HepG2 (cell line): Measurements from ENCODE around the gene MRPL43. TPM values are rescaled to one million over a fixed set of nuclear protein-coding genes. Genes with fewer than 3 reads are reported as not detected.
A peak's percentile ranks its signal among the peaks of the same experiment; 100 is the strongest.

ENCODE experiments used
- CCDC6 ChIP-seq: sonication (generic); formaldehyde crosslinking; IDR thresholded peaks from 2 replicates; pipeline ENCODE4 v1.8.1; 2022; ENCODE audit warnings: mild to moderate bottlenecking, missing genetic modification reagents, moderate library complexity
- CHCHD3 ChIP-seq: sonication (generic); formaldehyde crosslinking; IDR thresholded peaks from 2 replicates; pipeline ENCODE4 v1.8.0; 2022; ENCODE audit warnings: mild to moderate bottlenecking, missing genetic modification reagents, moderate library complexity
- CHD4 ChIP-seq: fragments of 200-600 bp; sonication (generic); IDR thresholded peaks from 2 replicates; pipeline ENCODE4 v1.7.0; 2017; ENCODE audit warnings: mild to moderate bottlenecking, low read length, borderline replicate concordance
- ELF1 ChIP-seq: sonication (generic); formaldehyde crosslinking; IDR thresholded peaks from 2 replicates; pipeline ENCODE4 v1.4.0; 2020; ENCODE audit warnings: missing genetic modification reagents
- GATAD1 ChIP-seq: IDR thresholded peaks from 2 replicates; pipeline ENCODE4 v1.6.1; 2016; ENCODE audit warnings: missing genetic modification reagents, missing compliant biosample characterization
- GRHL1 ChIP-seq: sonication (generic); formaldehyde crosslinking; conservative IDR thresholded peaks from 2 replicates; pipeline ENCODE4 v1.8.0; 2022; ENCODE audit warnings: missing genetic modification reagents
- GTF2F1 ChIP-seq: fragments of 150-350 bp; IDR thresholded peaks from 2 replicates; pipeline ENCODE4 v1.6.1; 2014; ENCODE audit warnings: low read length
- HOXA3 ChIP-seq: sonication (generic); formaldehyde crosslinking; IDR thresholded peaks from 2 replicates; pipeline ENCODE4 v1.5.0; 2020; ENCODE audit warnings: missing genetic modification reagents
- ISX ChIP-seq: sonication (generic); formaldehyde crosslinking; conservative IDR thresholded peaks from 2 replicates; pipeline ENCODE4 v1.5.0; 2020; ENCODE audit warnings: missing genetic modification reagents
- JUNB ChIP-seq: sonication (generic); formaldehyde crosslinking; IDR thresholded peaks from 2 replicates; pipeline ENCODE4 v1.8.0; 2022; ENCODE audit warnings: missing genetic modification reagents, mild to moderate bottlenecking, borderline replicate concordance
- MAZ ChIP-seq, 2 experiments: sonication (generic) in 1 of 2; formaldehyde crosslinking in 1 of 2; IDR thresholded peaks; 2 replicates each; pipeline versions ENCODE4 v1.5.0 to v1.6.1; 2012 to 2020; ENCODE audit warnings: low read depth in 2 of 2, mild to moderate bottlenecking in 2 of 2, borderline replicate concordance in 1 of 2, improper control_type of control experiment in 1 of 2, low read length in 1 of 2, missing genetic modification reagents in 1 of 2, moderate library complexity in 1 of 2
- MED13 ChIP-seq: sonication (generic); formaldehyde crosslinking; IDR thresholded peaks from 2 replicates; pipeline ENCODE4 v1.5.0; 2020; ENCODE audit warnings: missing genetic modification reagents
- NR2F2 ChIP-seq: IDR thresholded peaks from 2 replicates; pipeline ENCODE4 v1.6.1; 2012; ENCODE audit warnings: low read depth, inconsistent platforms, borderline replicate concordance
- PCBP1 ChIP-seq: fragments of 200-400 bp; formaldehyde crosslinking; IDR thresholded peaks from 2 replicates; pipeline ENCODE4 v1.6.1; 2017; ENCODE audit warnings: mild to moderate bottlenecking, low read depth, low read length, borderline replicate concordance
- RXRB ChIP-seq: IDR thresholded peaks from 2 replicates; pipeline ENCODE4 v1.6.1; 2016; ENCODE audit warnings: borderline replicate concordance, missing genetic modification reagents, missing compliant biosample characterization
- SRF ChIP-seq: IDR thresholded peaks from 2 replicates; pipeline ENCODE4 v1.6.1; 2011; ENCODE audit warnings: mild to moderate bottlenecking, low read depth, low read length, moderate library complexity
- XBP1 ChIP-seq: sonication (generic); formaldehyde crosslinking; IDR thresholded peaks from 2 replicates; pipeline ENCODE4 v1.5.0; 2020; ENCODE audit warnings: missing genetic modification reagents
- ZBTB1 ChIP-seq: sonication (generic); formaldehyde crosslinking; IDR thresholded peaks from 2 replicates; pipeline ENCODE4 v1.4.0; 2020; ENCODE audit warnings: missing genetic modification reagents, borderline replicate concordance
- ZFP90 ChIP-seq: sonication (generic); formaldehyde crosslinking; IDR thresholded peaks from 2 replicates; pipeline ENCODE4 v1.8.0; 2022; ENCODE audit warnings: missing genetic modification reagents, mild to moderate bottlenecking, inconsistent platforms, borderline replicate concordance
- ZNF205 ChIP-seq: IDR thresholded peaks from 2 replicates; pipeline ENCODE4 v1.6.1; 2018; ENCODE audit warnings: missing biosample characterization, missing genetic modification reagents
- ZNF280D ChIP-seq: sonication (generic); formaldehyde crosslinking; IDR thresholded peaks from 2 replicates; pipeline ENCODE4 v1.5.1; 2020; ENCODE audit warnings: mild to moderate bottlenecking, missing genetic modification reagents
- ZNF383 ChIP-seq: sonication (generic); formaldehyde crosslinking; IDR thresholded peaks from 2 replicates; pipeline ENCODE4 v1.4.0; 2020; ENCODE audit warnings: missing genetic modification reagents, mild to moderate bottlenecking, borderline replicate concordance
- ZNF816 ChIP-seq: sonication (generic); formaldehyde crosslinking; IDR thresholded peaks from 2 replicates; pipeline ENCODE4 v1.8.0; 2022; ENCODE audit warnings: missing genetic modification reagents, mild to moderate bottlenecking, borderline replicate concordance
- polyA plus RNA-seq, 8 experiments: library from polyadenylated mRNA; depleted of rRNA in 3 of 8; stranded (reverse) in 7 of 8; unstranded in 1 of 8; fragments of >200 nt; fragmentation: Illumina TruSeq in 4 of 8; extraction: Trizol in 4 of 8; gene quantifications; 2 replicates each; pipeline versions ENCODE4 v1.2.1 to v1.2.3, GENCODE V29; 2011 to 2016; ENCODE audit warnings: low read depth in 4 of 8, missing spikeins in 1 of 8, mixed read lengths in 1 of 8; ENCODE audit not compliant: insufficient read depth in 1 of 8
- total RNA-seq, 5 experiments: library from RNA; depleted of rRNA; stranded (reverse); fragments of >200 nt; fragmentation: Illumina TruSeq; extraction: Trizol; gene quantifications; 2 replicates each; pipeline ENCODE4 v1.2.3, GENCODE V29; 2016; ENCODE audit warnings: low read depth in 1 of 5
- TF ChIP-seq, protein P1 (sequence below): sonication (generic); formaldehyde crosslinking; IDR thresholded peaks from 2 replicates; pipeline ENCODE4 v1.5.0; 2020; ENCODE audit warnings: missing genetic modification reagents

The MRPL43 gene
- total and polyA plus RNA-seq, 2 of the 13 experiments (the other 11 are each of a cell fraction or from before 2014, with no cell fraction given): 71.0 to 73.7 TPM

GRCh38 chr10:100970914-100971811 is 16.1 kb downstream of the MRPL43 start (continued):
- TF ChIP-seq ZBTB1 (CRISPR knock-in tag) (0 out of 2 replicates have a peak, but pooled peaks have one; percentile 52), SRF (peak; percentile 63; the same call in 1 of the 2 replicates), GATAD1 (CRISPR knock-in tag) (peak; percentile 56; the same call in 1 of the 2 replicates), ELF1 (peak; percentile 83), ISX (CRISPR knock-in tag) (no peak), HOXA3 (CRISPR knock-in tag) (peak; percentile 82), GRHL1 (CRISPR knock-in tag) (no peak), CHCHD3 (CRISPR knock-in tag) (no peak), ZFP90 (CRISPR knock-in tag) (no peak; the same call in 1 of the 2 replicates), CCDC6 (CRISPR knock-in tag) (peak; percentile 95), ZNF205 (CRISPR knock-in tag) (peak; percentile 81), NR2F2 (no peak), CHD4 (peak; percentile 31; the same call in 1 of the 2 replicates), GTF2F1 (no peak), ZNF816 (CRISPR knock-in tag) (0 out of 2 replicates have a peak, but pooled peaks have one; percentile 49), JUNB (no peak; the same call in 1 of the 2 replicates), PCBP1 (no peak), RXRB (CRISPR knock-in tag) (peak; percentile 95), MED13 (CRISPR knock-in tag) (peak; percentile 83; the same call in 1 of the 2 replicates), XBP1 (CRISPR knock-in tag) (no peak), ZNF383 (no peak), MAZ (IDR thresholded peaks at IDR 0.05; ENCODE audit: borderline replicate concordance, low read depth, low read length) (0 out of 2 replicates have a peak, but pooled peaks have one; percentile 46), MAZ (CRISPR knock-in tag; IDR thresholded peaks at IDR 0.05; ENCODE audit: low read depth) (peak; percentile 75), ZNF280D (peak; percentile 63; the same call in 1 of the 2 replicates)
- TF ChIP-seq, protein P1, sequence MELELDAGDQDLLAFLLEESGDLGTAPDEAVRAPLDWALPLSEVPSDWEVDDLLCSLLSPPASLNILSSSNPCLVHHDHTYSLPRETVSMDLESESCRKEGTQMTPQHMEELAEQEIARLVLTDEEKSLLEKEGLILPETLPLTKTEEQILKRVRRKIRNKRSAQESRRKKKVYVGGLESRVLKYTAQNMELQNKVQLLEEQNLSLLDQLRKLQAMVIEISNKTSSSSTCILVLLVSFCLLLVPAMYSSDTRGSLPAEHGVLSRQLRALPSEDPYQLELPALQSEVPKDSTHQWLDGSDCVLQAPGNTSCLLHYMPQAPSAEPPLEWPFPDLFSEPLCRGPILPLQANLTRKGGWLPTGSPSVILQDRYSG: no peak
